Thoracic aorta (tissue), 2 donors: ENCODE measurements around the gene MLN. TPM values are rescaled to one million over a fixed set of nuclear protein-coding genes. Genes with fewer than 3 reads are reported as not detected.
"Not testable (repeated sequence)": the region's sequence is repeated elsewhere in the genome, so short reads cannot be mapped to it uniquely, and the experiment has no call there.

Experiments used
- ATAC-seq: fragments of 150-250 bp; one replicate; pipeline ENCODE4 v1.8.0; 2017; ENCODE audit warnings: low read depth; ENCODE audit not compliant: insufficient number of reproducible peaks, low FRiP score
- DNase-seq: peaks from one replicate; pipeline ENCODE4 v3.0.0-alpha.2; 2020; ENCODE audit warnings: low spot score
- H3K27ac ChIP-seq, 2 donors: fragments of 200-600 bp; sonication (generic); 1 replicate in 1 of 2; 2 replicates in 1 of 2; pipeline ENCODE4 v1.5.1; 2016; ENCODE audit warnings: mild to moderate bottlenecking in 2 of 2, moderate library complexity in 2 of 2
- H3K27me3 ChIP-seq: fragments of 200-600 bp; sonication (generic); replicated peaks from 2 replicates; pipeline ENCODE4 v1.6.0; 2016; ENCODE audit warnings: mild to moderate bottlenecking; ENCODE audit not compliant: insufficient read depth
- H3K36me3 ChIP-seq: fragments of 200-600 bp; sonication (generic); one replicate; pipeline ENCODE4 v1.5.1; 2016
- H3K4me1 ChIP-seq, 2 donors: fragments of 200-600 bp; sonication (generic); 1 replicate in 1 of 2; 2 replicates in 1 of 2; pipeline versions ENCODE4 v1.5.1 to v1.6.0; 2016; ENCODE audit warnings: low read depth in 2 of 2, mild to moderate bottlenecking in 1 of 2; ENCODE audit not compliant: control insufficient read depth in 1 of 2
- H3K4me3 ChIP-seq: fragments of 200-600 bp; sonication (generic); 2 replicates; pipeline ENCODE4 v1.5.1; 2016; ENCODE audit warnings: mild to moderate bottlenecking
- H3K9me3 ChIP-seq: fragments of 200-600 bp; sonication (generic); 2 replicates; pipeline ENCODE4 v1.5.1; 2016
- total RNA-seq, 2 donors: library from RNA; depleted of rRNA; stranded (reverse); fragments of >200 nt; gene quantifications; one replicate each; pipeline versions ENCODE4 v1.1.0 to v1.2.3, GENCODE V29; 2016
- TF ChIP-seq, protein P1 (sequence below): fragments of 200-600 bp; sonication (generic); IDR thresholded peaks from one replicate; pipeline ENCODE4 v1.5.1; 2019; ENCODE audit warnings: antibody characterized with exemption

The MLN gene
- total RNA-seq, 2 donors from 2014 or later, result not detected

- Histone ChIP-seq H3K9me3 (no peaks in the 10 kb centered on the region), H3K4me1 (no peaks in the 10 kb centered on the region), H3K27ac (no peak overlapping the region), H3K4me3 (no peak overlapping the region), H3K36me3 (no peaks in the 10 kb centered on the region), H3K27me3 (no peaks in the 10 kb centered on the region)
- no peak for DNase-seq
- TF ChIP-seq, protein P1, sequence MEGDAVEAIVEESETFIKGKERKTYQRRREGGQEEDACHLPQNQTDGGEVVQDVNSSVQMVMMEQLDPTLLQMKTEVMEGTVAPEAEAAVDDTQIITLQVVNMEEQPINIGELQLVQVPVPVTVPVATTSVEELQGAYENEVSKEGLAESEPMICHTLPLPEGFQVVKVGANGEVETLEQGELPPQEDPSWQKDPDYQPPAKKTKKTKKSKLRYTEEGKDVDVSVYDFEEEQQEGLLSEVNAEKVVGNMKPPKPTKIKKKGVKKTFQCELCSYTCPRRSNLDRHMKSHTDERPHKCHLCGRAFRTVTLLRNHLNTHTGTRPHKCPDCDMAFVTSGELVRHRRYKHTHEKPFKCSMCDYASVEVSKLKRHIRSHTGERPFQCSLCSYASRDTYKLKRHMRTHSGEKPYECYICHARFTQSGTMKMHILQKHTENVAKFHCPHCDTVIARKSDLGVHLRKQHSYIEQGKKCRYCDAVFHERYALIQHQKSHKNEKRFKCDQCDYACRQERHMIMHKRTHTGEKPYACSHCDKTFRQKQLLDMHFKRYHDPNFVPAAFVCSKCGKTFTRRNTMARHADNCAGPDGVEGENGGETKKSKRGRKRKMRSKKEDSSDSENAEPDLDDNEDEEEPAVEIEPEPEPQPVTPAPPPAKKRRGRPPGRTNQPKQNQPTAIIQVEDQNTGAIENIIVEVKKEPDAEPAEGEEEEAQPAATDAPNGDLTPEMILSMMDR, result no peak
- no peak for ATAC-seq
Observed at GRCh38 chr6:33836806-33837469, 33.1 kb upstream of the MLN start.

DNA sequence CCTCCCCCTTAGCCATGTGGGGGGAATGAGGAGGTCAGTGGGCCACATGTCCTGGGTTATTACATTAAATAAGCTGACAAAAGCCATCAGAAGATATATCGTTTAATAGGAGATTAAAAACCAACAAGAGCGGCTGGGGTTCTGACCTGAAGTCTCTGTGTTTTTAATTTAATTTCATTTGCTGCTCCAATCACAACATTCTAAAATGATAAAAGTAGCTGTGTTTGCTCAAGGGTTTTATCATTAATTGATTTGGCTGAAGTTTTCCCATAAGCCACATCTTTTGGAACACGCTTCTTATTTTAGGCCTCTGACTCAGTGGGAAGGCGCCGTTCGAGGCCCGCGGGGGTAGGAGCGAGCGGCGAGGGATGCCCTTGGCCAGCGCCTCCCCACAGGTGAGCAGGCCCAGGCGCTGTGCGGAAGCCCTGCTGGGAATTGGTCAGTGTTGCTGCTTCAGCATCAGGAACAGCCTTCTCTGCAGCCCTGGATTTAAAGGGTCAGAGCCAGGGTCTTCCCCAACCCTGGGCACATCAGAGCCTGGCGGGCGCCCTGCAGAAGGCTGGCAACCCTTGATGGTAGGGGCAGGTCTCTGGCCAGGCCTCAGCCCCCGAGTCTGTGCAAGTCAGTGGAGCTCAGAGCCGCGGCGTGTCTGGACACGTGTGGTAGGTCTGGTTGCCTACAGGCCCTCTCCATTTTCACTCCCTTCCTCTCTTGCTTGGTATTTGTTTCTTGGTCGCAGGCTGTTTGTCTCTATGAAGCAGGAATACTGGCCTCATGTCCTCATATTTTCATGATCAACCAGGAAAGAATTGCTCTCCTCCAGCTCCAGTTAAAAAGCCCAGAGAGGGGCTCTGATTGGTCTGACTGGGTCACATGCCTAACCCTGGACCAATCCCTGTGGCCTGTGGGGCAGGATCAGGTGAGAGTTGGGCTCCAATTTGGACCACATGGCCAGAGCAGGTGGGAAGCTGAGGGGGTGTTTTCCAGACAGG lies 30.9 kb upstream of the MLN start:
- ATAC-seq, result no peak

DNA sequence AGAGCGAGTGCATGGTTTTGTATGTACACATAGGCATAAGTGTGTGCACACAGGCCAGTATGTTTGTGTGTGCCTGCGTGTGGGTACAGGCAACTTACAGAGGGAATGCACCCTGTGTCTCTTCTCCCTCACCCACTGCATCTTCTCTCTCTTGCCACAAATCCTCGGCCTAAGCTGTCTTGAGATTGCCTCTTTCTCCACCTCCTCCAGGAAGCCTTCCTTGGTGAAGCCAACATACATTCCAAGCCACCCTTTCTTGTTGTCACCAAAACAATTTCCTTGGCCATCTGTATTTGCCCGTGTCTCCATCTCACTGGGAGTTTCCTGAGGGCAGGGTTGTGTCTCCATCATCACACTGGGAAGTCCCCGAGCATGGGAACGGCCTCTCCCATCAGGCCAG lies 29.8 kb upstream of the MLN start:
- Histone ChIP-seq H3K9me3 (no peaks in the 10 kb centered on the region), H3K4me3 (no peak overlapping the region), H3K4me1 (peaks cover 0 to 8% of the 10 kb centered on the region in 2 donors), H3K27ac (no peak overlapping the region), H3K27me3 (no peaks in the 10 kb centered on the region), H3K36me3 (no peaks in the 10 kb centered on the region)
- ATAC-seq (no peak), DNase-seq (no peak)
- TF ChIP-seq, protein P1, result no peak

More for the DNA sequence above, 30.9 kb upstream of the MLN start:
- no peaks in the 10 kb centered on the region for H3K36me3 ChIP-seq
- no peak overlapping the region for H3K4me3 ChIP-seq
- no peak for DNase-seq
- H3K4me1 ChIP-seq, result no peaks in the 10 kb centered on the region
- H3K9me3 ChIP-seq, result no peaks in the 10 kb centered on the region
- no peak overlapping the region for H3K27ac ChIP-seq
- TF ChIP-seq, protein P1, result no peak
- no peaks in the 10 kb centered on the region for H3K27me3 ChIP-seq

GRCh38 chr6:33832831-33833230 lies 29.0 kb upstream of the MLN start:
- H3K36me3 ChIP-seq, ATAC-seq, H3K4me3 ChIP-seq, H3K4me1 ChIP-seq, DNase-seq, H3K27me3 ChIP-seq, H3K9me3 ChIP-seq, H3K27ac ChIP-seq: not testable (repeated sequence)

DNA sequence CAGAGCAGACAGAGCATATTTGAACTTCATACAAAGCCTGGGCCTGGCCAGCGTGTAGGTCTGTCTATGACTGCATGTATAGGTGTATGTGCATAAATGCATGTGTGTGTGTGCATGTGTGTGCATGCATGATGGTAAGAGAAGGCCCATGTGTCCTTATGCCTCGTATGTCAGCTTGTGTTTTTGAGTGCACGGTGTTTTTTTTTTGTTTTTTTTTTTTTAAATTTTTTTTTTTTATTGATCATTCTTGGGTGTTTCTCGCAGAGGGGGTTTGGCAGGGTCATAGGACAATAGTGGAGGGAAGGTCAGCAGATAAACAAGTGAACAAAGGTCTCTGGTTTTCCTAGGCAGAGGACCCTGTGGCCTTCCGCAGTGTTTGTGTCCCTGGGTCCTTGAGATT lies 27.9 kb upstream of the MLN start:
- DNase-seq, H3K36me3 ChIP-seq, H3K9me3 ChIP-seq, H3K4me3 ChIP-seq, H3K27ac ChIP-seq, ATAC-seq, H3K27me3 ChIP-seq, H3K4me1 ChIP-seq: not testable (repeated sequence)

GRCh38 chr6:33830635-33831240 lies 26.9 kb upstream of the MLN start:
- TF ChIP-seq, protein P1, result no peak
- Histone ChIP-seq H3K9me3 (no peaks in the 10 kb centered on the region), H3K4me3 (no peak overlapping the region), H3K36me3 (no peaks in the 10 kb centered on the region), H3K27me3 (no peaks in the 10 kb centered on the region), H3K4me1 (peaks cover 0 to 8% of the 10 kb centered on the region in 2 donors), H3K27ac (no peak overlapping the region)
- DNase-seq (no peak), ATAC-seq (no peak)
